Measurements from ENCODE around the gene MAGEH1.
"Not testable (repeated sequence)": the region's sequence is repeated elsewhere in the genome, so short reads cannot be mapped to it uniquely, and the experiment has no call there.

The MAGEH1 gene, protein sequence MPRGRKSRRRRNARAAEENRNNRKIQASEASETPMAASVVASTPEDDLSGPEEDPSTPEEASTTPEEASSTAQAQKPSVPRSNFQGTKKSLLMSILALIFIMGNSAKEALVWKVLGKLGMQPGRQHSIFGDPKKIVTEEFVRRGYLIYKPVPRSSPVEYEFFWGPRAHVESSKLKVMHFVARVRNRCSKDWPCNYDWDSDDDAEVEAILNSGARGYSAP

DNA sequence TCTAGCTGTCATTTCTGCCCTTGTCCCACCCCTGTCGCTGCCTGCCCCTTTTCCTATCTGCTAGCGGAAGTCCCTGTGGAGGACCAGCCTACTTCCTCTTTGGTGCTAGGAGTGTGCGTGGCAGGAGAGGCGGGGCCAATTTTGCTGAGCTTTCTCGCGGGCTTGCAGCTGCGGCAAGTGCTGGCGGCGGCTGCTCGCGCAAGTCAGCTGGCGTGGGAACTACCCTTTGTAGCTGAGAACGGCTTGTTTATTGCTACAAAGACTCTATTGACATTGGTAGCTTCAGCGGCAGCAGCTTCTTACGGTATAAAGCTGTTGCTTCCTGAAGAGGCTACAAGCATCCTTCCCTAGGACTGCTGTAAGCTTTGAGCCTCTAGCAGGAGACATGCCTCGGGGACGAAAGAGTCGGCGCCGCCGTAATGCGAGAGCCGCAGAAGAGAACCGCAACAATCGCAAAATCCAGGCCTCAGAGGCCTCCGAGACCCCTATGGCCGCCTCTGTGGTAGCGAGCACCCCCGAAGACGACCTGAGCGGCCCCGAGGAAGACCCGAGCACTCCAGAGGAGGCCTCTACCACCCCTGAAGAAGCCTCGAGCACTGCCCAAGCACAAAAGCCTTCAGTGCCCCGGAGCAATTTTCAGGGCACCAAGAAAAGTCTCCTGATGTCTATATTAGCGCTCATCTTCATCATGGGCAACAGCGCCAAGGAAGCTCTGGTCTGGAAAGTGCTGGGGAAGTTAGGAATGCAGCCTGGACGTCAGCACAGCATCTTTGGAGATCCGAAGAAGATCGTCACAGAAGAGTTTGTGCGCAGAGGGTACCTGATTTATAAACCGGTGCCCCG lies at the start of gene MAGEH1:
MAGEH1 (plus strand) TSS at position 138 of the 843 bp plus-strand sequence; CDS start at position 386, 248 bp downstream.
- peak; percentile 81 for DNase-seq

DNA sequence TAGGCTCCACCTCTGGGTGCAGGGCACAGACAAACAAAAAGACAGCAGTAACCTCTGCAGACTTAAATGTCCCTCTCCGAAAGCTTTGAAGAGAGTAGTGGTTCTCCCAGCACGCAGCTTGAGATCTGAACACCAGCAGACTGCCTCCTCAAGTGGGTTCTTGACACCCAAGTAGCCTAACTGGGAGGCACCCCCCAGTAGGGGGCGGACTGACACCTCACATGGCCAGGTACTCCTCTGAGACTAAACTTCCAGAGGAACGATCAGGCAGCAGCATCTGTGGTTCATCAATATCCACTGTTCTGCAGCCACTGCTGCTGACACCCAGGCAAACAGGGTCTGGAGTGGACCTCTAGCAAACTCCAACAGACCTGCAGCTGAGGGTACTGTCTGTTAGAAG lies 24.8 kb upstream of the MAGEH1 start:
- peak; percentile 18 for DNase-seq

DNA sequence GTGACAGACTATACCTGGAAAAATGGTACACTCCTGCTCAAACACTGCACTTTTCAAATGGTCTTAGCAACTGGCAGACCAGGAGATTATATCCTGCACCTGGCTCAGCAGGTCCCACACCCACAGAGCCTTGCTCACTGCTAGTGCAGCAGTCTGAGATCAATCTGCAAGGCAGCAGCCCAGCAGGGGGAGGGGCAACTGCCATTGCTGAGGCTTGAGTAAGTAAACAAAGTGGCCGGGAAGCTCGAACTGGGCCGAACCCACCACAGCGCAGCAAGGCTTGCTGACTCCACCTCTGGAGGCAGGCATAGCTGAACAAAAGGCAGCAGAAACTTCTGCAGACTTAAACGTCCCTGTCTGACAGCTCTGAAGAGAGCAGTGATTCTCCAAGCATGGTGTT lies 8.5 kb upstream of the MAGEH1 start:
- not testable (repeated sequence) for DNase-seq

DNA sequence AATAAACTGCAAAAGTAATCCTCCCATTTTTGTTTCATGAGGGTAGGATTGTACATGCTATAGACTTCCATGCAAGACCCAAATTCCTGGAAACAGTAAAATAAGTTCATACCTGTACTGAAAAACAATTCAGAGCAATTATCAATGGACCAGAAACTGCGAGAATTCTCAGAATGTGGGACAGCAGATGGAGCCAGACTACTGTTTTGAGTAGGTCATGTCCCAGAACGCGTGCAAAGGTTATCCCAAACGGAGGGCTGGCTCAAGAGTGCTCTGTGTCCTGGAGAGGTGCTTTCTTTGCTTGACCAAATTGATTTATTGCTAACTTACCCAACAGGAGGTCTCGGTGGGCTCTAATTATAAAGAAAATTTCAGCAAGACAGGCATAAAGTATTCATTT lies 1.7 kb upstream of the MAGEH1 start:
- DNase-seq: no peak

DNA sequence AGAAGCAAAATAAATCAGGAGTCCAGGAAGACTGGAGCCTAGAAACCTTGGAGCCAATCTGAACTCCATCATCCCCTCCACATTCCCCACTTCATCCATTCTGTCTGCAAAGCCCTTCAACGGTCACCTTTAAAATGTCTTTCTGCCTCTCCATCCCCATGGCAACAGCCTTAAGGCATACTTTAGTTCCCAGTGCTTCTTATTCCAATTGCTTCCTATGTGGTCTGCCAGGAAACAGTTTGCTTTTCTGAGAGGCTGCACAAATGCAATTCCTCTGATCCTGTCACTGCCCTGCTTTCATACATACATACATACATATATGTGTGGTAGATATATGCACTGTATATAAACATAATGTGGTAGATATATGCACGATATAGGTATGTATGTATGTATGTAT lies 786 bp upstream of the MAGEH1 start:
- no peak for DNase-seq

DNA sequence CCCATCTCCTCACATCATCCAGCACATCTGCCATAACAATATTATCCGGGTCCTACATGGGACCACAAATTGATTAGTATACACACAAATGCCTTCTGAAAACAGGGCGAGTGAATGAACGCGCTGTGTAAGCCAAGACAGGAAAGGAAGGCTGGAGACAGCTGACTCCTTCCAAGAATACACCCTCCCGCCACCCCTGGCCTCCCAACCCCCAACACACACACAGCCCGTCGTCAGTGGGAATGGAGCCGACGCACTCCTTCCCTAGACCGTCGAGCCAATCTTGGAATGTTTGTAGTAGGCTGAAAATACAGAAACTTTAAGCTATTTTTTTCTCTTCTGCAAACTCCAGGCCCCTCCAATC lies 319 bp upstream of the MAGEH1 start:
- no peak for DNase-seq

DNA sequence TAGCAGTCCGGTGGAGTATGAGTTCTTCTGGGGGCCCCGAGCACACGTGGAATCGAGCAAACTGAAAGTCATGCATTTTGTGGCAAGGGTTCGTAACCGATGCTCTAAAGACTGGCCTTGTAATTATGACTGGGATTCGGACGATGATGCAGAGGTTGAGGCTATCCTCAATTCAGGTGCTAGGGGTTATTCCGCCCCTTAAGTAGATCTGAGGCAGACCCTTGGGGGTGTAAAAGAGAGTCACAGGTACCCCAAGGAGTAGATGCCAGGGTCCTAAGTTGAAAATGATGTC lies 852 bp downstream of the MAGEH1 start:
- DNase-seq: peak; percentile 3

DNA sequence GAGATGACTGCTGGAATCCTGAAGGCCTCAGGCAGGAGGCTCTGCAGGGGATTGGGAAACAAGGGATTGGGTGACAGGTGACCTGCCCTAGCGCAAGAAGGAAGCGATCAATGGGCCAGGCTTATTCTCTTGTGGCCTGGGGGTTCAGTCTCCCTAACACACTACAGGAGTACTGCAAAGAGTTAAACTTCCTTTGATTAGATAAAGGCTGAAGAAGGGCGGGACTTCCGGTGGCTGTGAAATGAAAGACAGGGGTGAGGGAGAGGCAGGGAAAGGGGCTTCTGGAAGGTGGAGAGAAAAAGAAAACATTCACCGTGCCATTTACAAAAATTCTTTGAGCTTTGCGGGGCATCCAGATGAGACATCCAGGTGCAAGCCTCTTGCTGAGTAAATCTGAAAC lies 3.8 kb downstream of the MAGEH1 start:
- DNase-seq: not testable (repeated sequence)

DNA sequence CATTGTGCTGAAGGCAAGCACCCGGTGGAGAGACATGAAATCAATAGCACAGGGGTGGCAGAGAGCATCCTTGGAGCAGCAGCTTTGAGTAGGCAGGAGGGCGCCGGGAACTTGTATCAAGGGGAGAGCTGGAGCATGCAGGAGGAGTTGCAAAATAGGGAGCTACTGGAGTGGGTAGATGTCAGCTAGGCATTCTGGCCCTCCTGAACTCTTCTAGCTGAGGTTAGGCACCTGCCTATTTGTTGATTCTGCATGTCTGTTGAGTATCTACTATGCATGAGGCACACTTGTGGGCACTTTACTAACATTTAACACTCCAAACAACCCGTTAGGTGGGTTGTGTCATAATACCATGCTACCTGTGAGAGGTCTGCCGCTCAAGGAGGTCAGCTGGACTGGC lies 7.5 kb downstream of the MAGEH1 start:
- not testable (repeated sequence) for DNase-seq

DNA sequence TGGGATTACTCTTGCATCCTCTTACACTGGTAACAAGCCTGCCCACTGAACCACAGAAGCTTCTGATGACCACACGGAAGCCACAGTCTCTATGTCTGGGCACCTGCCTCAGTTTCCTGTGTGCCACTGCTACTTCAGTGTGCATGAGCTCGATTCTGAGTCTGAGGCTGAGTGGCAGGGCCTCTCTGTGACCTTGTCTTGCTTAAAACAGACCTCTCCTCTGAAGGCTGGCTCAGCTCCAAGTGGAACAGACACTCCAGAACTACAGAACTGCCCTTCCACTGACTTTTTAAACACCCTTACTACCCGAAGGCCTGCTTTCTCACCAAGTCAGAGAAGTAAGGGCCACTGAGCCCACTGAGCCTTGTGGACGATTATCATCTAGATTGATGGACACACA lies 8.0 kb downstream of the MAGEH1 start:
- not testable (repeated sequence) for DNase-seq

DNA sequence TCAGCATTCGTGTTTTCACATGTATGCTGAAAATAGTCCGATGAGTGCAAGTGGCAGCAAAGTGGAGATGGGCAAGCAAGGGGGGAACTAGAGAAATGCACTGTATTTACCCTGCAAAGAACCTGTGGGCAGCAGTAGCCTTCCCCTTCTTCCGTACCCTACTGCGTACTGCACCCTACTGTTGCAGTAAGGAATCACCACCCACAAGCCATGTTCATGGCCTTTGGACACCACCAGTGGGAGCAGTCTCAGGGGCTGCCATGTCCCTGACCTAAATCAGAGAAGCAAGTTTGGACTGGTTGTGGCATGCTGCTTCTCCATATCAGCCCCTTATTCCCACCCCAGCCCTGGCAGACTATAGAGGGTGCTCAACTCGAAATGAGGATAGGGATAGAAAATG lies 12.1 kb downstream of the MAGEH1 start:
- DNase-seq: not testable (repeated sequence)

DNA sequence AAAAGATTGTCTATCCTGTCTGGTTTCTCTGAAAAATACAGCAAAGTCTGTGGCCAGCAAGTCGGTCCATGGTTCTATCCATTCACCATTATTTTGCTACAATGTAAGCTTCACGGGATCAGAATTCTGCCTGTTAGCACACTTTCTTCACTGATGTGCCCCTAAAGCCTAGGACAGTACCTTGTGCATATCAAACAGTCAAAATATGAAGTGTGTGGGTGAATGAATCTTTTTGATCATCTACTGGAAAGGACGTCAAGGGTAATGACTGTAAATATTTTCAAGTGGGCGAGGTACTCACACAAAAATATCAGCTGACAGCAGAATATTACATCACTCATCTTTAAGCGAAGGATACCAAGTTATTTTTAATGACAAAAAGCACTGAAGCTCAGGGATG lies 13.2 kb downstream of the MAGEH1 start:
- not testable (repeated sequence) for DNase-seq

DNA sequence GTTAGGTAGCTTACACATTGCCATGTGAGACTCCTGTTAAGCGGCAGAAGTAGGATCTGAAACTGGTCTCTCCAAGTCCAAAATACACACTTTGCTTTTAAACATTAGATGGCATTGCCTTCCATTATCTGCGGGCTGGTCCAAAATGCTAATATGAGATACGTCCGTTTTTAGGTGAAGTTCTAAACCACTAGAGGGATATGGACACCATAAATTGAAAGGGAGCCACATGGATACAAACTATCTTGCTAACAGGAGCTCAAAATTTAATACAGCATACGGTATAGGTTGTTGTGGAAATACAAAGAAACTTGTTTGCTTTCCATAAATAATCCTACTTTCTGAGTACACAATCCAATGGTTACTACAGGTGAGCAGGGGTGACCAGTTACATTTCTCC lies 13.9 kb downstream of the MAGEH1 start:
- DNase-seq: not testable (repeated sequence)

DNA sequence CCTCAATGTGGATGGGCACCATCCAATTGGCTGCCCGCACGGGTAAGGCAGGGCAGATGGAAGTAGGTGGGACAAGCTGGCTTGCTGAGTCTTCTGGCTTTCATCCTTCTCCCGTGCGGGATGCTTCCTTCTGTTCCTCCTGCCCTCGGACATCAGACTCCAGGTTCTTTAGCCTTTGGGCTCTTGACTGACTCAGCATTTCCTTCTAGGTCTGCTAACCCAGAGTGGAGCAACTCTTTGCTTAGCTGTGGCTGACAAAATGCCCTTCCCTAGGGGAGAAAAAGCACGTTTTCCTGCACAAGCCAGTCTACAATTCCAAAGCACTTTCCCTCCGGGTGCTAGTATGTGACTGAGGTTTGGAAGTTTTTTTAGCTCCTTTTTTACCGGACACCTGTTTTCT lies 28.0 kb downstream of the MAGEH1 start:
- not testable (repeated sequence) for DNase-seq

DNA sequence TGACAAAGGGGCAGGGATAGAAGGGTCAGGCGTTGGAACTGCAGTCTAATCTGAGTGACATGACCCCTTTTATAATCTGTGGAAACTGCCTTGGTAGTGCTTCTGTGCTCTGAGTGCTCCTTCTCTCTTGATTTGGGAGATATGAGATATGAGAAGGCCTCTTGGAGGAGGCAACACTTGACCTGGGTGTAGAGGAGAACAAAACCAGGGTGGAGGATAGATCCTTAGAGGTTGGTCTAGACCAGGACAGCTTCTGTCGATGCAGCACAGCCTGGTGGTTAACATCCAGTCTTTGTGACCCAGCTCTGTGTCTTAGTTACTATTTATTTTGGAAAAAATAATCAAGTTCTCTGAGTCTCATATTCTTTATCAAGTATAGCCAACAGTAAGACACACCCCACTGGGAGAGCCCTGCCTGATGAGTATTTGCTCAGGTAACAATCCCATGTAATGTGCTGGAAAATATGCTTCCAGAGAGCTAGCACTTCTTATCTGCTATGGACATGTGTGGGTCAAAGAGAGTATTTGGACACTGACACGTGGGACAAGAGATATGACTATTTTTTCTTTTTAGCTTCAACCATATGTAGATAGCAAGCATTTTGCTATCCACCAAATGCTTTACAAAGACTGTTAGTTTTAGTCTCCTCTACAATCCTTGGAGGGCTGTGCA lies 28.6 kb downstream of the MAGEH1 start:
- no peak for DNase-seq

DNA sequence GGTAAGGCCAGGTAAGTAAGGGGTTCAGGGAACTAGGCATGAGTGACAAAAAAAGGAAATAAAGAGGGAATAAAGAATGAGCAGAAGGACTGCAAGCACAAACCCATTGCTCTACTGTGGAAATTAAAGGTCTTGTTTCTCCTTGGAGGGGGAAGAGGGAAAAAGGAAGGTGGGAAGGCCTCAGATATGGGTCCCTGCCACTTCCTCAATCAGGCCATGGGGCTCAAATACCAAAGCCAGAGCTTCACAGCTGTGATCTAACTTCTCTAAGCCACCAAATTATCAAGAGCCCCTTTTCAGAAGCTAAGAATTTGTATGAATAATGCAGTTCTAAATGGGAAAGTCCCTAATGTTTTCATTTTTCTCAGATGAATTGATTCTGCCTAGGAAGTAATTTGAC lies 33.0 kb downstream of the MAGEH1 start:
- DNase-seq: no peak

DNA sequence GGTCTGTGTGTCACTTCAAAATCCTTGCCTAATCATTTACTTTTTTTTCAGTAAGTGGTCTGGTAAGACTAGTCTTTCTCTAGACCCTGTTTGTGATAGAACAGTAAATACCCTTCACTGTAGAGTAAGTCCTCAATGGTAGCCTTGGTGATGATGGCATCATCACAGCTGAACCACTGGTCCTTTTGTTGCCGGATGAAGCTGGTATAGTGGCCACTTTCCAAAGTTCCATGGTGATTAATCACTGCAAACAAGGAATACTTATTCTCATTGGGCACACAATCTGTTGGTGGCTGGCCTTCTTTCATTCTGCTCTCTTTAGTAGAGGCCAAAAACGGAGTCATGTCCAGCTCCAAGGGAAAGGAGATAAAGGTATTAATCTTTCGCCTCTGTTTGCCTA lies 34.8 kb downstream of the MAGEH1 start:
- no peak for DNase-seq

DNA sequence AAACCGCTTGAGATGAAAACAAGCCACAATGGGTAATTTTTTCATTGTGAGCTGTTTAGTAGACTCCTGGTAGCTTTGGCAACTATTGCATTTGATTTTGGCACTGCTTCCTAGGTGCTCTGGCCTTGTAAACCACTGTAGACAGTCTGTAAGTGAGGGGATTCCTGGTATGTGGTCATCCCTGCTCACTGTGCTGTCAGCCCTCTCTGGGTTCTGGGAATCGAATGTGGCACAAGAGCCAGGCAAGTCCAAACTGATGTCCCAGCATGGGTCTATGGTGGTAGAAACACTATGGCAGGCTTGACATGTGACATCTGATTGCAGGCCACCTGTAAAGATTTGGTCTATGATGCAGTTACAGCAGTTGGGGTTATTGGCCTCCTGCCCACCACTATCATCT lies 35.2 kb downstream of the MAGEH1 start:
- no peak for DNase-seq

DNA sequence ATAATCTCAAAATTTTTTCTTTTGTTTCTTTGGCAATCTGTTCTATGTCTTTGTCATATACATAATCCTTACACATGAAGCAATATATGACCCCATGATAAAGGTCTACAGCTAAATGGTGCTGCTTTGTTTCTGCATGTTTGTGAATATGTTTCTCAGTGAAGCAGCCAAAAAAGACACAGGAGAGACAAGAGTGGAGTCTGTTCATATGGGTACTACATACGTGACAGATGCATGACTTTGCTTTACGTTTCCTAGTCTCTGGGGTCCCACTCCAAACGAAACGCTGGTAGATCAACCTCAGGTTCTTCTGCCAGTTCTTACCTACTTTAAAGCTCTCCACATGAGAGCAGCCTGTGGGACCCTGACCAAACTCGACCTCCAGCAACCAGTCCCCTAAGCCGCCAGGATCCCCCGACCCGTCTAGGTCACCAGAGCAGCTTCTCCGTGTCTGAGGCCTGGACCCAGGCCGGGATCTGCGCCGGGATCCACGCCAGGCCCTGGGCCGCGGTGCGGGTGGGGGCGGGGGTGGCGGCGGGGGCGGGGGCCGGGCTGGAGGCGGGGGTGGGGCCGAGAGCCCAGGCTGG lies 36.2 kb downstream of the MAGEH1 start:
- DNase-seq: no peak

DNA sequence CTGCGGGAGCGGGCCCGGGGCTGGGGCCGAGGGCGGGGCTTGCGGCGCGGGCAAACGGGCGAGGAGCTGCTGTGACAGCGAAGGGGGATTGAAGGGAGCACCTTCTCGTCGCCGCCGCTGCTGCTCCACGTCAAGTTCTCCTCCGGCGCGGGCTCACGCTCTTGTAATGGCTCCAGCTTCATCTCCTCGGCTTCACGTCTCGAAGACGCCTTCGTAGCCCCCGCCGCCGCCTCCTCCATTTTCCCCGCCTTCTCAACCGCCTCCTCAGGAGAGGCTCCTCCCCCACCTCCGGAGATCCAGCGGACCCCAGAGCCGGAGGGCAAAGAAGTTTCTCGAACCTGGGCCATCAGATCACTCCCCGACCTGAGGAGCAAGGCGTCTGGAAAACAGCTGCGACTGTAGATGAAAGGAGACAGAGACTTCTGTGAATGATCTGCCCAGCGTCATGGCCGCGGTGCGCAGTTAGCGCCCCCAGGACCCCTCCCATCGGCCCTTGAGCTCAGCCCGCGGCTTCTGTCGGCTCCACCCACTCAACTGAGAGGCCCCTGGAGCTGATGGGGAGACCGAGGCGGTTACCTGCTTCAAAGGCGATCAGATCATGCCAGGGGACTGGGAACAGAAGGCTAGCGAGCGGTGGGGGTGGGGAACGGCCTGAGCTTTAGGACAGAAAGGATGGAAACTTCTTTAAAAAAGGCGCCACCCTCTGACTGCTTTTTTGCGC lies 36.8 kb downstream of the MAGEH1 start:
- DNase-seq: peak; percentile 58

DNA sequence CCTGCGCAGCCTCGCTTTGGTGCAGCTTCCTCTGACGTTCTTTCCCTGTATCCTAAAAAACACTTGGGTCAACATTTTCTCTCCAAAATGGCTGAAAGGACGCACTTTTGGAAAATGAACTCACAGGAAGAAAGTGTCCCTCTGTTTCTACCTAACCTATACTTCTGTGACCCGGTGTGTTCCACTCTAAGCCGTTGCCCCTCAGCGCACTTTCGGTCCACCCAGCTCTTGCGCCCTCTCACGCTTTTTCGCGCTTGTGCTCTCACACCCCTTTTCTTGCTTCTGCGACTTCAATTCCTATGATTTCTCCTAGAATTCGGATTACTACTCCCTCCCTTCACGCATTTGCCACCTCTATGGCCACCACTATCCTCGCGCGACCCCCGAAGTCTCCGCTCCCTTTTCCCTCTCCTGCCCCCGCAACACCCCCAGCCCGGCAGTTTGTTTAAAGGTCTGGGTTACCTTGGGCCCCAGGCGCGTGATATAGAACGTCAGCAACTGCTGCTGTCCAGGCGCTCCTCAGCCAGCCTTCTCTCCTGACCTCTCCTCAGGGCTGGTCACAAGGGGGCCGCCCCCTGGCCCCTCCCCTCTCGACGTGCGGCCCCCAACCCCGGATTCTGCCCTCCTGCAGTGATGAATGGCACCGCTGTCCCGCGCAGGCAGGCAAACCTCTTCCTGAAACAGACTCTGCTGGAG lies 37.5 kb downstream of the MAGEH1 start, which contains the start of gene USP51:
USP51 (minus strand) TSS at position 535 of the 696 bp plus-strand sequence. CDS start 909 bp downstream, outside the sequence.
- no peak for DNase-seq

DNA sequence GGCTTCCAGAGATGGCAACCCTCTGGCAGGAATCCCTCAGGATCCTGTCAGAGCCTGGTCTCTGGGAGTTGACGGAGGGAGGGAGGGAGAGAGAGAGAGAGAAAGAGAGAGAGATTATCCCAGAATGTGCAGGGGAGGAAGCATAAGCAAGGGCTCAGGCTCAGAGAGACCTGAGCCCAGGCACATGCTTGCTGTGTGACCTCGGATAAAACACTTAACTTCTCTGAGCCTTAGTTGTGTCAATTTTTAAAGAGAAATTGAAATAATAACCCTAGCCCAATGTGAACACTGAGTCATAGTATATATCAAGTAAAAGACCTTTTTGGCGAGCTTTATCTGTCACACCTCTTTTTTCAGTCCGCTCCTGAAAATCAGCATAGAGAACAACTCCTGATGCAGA lies 38.2 kb downstream of the MAGEH1 start:
- DNase-seq: no peak
